ENCODE measurements around the gene AMDHD1. TPM values are rescaled to one million over a fixed set of nuclear protein-coding genes. Genes with fewer than 3 reads are reported as not detected.

AMDHD1 gene
- polyA plus RNA-seq, 1 donor (not counting 4 experiments of a cell fraction or from before 2014, with no cell fraction given): 0.68 TPM

DNA sequence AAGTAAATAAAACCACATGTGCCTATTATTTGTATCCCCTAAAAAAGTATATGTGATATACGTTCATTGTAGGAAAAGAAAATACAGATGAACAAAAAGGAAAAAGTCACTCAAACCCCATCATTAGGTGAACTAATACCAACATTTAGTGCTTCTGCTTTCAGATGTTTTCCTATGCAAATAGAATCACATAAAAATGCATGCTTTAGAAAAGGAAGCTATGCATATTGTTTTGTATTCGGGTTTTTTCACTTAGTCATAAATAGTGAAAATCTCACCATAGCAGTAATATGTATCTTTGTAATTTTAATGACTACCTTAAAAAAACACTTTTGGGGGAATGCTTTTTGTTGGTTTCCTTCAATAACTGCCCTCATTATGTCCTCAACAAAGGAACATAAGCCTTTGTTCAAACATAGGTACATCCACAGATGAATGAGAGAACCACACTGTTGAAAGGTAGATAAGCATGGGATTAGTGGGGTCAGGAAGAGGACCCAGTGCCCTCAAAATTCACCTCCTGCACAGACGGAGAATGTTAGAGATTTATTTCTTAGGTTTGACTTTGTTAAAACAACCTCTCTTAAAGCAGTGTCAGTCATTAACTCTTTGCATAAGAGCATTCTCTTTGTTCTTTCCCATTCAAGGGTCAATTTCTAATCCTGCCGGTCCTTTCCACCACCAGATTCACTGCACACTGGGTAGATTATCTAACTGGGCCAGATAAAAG, 6.5 kb downstream of the AMDHD1 start:
- peaks cover 4% of the 10 kb centered on the region for H3K27me3 ChIP-seq (ENCODE audit: control insufficient read depth, extremely low read depth, insufficient read depth, low read length)
- no peaks in the 10 kb centered on the region for H3K4me1 ChIP-seq (ENCODE audit: control insufficient read depth, extremely low read depth, insufficient read depth, low read length)
- dilution Hi-C loops (cut with MboI; ENCODE audit: extremely low pct_ligation_motif_present, low sequenced_read_pairs): no loop called here
- H3K27ac ChIP-seq (ENCODE audit: control insufficient read depth, insufficient read depth, low read length): no peak overlapping the region
- no peak for FAIRE-seq
- TF ChIP-seq EZH2 (IDR thresholded peaks at IDR 0.05; ENCODE audit: low read length): no peak
- TF ChIP-seq, protein P1, sequence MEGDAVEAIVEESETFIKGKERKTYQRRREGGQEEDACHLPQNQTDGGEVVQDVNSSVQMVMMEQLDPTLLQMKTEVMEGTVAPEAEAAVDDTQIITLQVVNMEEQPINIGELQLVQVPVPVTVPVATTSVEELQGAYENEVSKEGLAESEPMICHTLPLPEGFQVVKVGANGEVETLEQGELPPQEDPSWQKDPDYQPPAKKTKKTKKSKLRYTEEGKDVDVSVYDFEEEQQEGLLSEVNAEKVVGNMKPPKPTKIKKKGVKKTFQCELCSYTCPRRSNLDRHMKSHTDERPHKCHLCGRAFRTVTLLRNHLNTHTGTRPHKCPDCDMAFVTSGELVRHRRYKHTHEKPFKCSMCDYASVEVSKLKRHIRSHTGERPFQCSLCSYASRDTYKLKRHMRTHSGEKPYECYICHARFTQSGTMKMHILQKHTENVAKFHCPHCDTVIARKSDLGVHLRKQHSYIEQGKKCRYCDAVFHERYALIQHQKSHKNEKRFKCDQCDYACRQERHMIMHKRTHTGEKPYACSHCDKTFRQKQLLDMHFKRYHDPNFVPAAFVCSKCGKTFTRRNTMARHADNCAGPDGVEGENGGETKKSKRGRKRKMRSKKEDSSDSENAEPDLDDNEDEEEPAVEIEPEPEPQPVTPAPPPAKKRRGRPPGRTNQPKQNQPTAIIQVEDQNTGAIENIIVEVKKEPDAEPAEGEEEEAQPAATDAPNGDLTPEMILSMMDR (optimal IDR thresholded peaks at IDR 0.05 in 1 of 3, IDR thresholded peaks at IDR 0.05 in 1 of 3, conservative IDR thresholded peaks at IDR 0.05 in 1 of 3; ENCODE audit: extremely low read depth in 1 of 3, insufficient read depth in 2 of 3, low read length in 3 of 3): no peak
- no peak overlapping the region for H3K4me3 ChIP-seq (ENCODE audit: control insufficient read depth in 2 of 3, extremely low read depth in 1 of 3, insufficient read depth in 2 of 3, low read depth in 1 of 3, low read length in 3 of 3)
- no peaks in the 10 kb centered on the region for H3K9me1 ChIP-seq (ENCODE audit: control insufficient read depth, extremely low read depth, insufficient read depth, low read length)
- H2AFZ ChIP-seq (ENCODE audit: control insufficient read depth, low read length): no peak overlapping the region
- H3K4me2 ChIP-seq (ENCODE audit: control insufficient read depth, extremely low read depth, insufficient read depth, low read depth, low read length): no peak overlapping the region
- no peak overlapping the region for H3K9ac ChIP-seq (ENCODE audit: control insufficient read depth, extremely low read depth, insufficient read depth, low read length)
- H3K9me3 ChIP-seq (ENCODE audit: control insufficient read depth, low read depth, low read length): no peaks in the 10 kb centered on the region
- H4K20me1 ChIP-seq (ENCODE audit: control insufficient read depth, extremely low read depth, insufficient read depth, low read length): no peaks in the 10 kb centered on the region
- DNase-seq (ENCODE audit: low read depth, low spot score): no peak
- no peaks in the 10 kb centered on the region for H3K79me2 ChIP-seq (ENCODE audit: control insufficient read depth, insufficient read depth, low read length)
- H3K36me3 ChIP-seq (ENCODE audit: control insufficient read depth in 2 of 2, extremely low read depth in 1 of 2, insufficient read depth in 2 of 2, low read length in 2 of 2): no peaks in the 10 kb centered on the region

DNA sequence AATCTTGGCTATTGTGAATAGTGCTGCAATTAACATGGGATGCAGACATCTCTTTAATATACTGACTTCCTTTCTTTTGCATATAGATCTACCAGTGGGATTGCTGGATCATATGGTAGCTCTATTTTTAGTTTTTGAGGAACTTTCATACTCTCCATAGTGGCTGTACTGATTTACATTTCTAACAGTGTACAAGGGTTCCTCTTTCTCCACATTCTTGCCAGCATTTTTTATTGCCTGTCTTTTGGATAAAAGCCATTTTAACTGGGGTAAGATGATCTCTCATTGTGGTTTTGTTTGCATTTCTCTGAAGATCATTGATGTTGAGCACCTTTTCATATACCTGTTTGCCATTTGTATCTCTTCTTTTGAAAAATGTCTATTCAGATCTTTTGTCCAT, 8.4 kb downstream of the AMDHD1 start:
- H4K20me1 ChIP-seq (ENCODE audit: control insufficient read depth, extremely low read depth, insufficient read depth, low read length): no peaks in the 10 kb centered on the region
- no peak overlapping the region for H3K4me2 ChIP-seq (ENCODE audit: control insufficient read depth, extremely low read depth, insufficient read depth, low read depth, low read length)
- no peak overlapping the region for H2AFZ ChIP-seq (ENCODE audit: control insufficient read depth, low read length)
- no peaks in the 10 kb centered on the region for H3K36me3 ChIP-seq (ENCODE audit: control insufficient read depth in 2 of 2, extremely low read depth in 1 of 2, insufficient read depth in 2 of 2, low read length in 2 of 2)
- H3K9me1 ChIP-seq (ENCODE audit: control insufficient read depth, extremely low read depth, insufficient read depth, low read length): no peaks in the 10 kb centered on the region
- TF ChIP-seq, protein P1 (optimal IDR thresholded peaks at IDR 0.05 in 1 of 3, IDR thresholded peaks at IDR 0.05 in 1 of 3, conservative IDR thresholded peaks at IDR 0.05 in 1 of 3; ENCODE audit: extremely low read depth in 1 of 3, insufficient read depth in 2 of 3, low read length in 3 of 3): no peak
- TF ChIP-seq EZH2 (IDR thresholded peaks at IDR 0.05; ENCODE audit: low read length): no peak
- no peak for DNase-seq (ENCODE audit: low read depth, low spot score)
- no peak overlapping the region for H3K9ac ChIP-seq (ENCODE audit: control insufficient read depth, extremely low read depth, insufficient read depth, low read length)
- no peaks in the 10 kb centered on the region for H3K79me2 ChIP-seq (ENCODE audit: control insufficient read depth, insufficient read depth, low read length)
- FAIRE-seq: no peak
- no peaks in the 10 kb centered on the region for H3K9me3 ChIP-seq (ENCODE audit: control insufficient read depth, low read depth, low read length)
- H3K27me3 ChIP-seq (ENCODE audit: control insufficient read depth, extremely low read depth, insufficient read depth, low read length): peaks cover 4% of the 10 kb centered on the region
- dilution Hi-C loops (cut with MboI; ENCODE audit: extremely low pct_ligation_motif_present, low sequenced_read_pairs): no loop called here
- no peak overlapping the region for H3K27ac ChIP-seq (ENCODE audit: control insufficient read depth, insufficient read depth, low read length)
- H3K4me3 ChIP-seq (ENCODE audit: control insufficient read depth in 2 of 3, extremely low read depth in 1 of 3, insufficient read depth in 2 of 3, low read depth in 1 of 3, low read length in 3 of 3): no peak overlapping the region
- no peaks in the 10 kb centered on the region for H3K4me1 ChIP-seq (ENCODE audit: control insufficient read depth, extremely low read depth, insufficient read depth, low read length)

All from keratinocyte (primary cell).